Measurements from ENCODE around the gene PTPN12.
"Not testable (repeated sequence)": the region's sequence is repeated elsewhere in the genome, so short reads cannot be mapped to it uniquely, and the experiment has no call there.

PTPN12 gene

DNA sequence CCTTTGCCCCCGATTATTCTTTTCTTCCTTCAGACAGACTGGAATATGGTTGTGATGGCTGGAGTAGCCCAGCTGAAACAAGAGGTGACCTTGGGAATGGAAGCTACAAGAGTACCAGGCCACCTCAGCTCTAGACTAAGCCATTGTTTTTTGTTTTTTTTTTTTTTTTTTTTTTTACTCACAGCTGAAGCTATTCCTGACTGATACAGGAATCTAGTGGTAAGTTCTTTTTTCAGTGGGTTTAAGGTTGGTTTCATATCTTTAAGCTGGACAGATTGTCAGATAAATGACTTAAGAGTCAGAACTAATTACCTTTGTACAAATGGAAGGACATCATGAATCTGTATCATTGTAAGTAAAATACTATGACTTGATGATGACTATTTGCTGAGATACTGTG is 30.2 kb upstream of the PTPN12 start:
- Histone ChIP-seq H4K20me1 (ENCODE audit: insufficient read depth, low read length, poor library complexity, severe bottlenecking) (no peaks in the 10 kb centered on the region), H2AFZ (ENCODE audit: low read length) (no peak overlapping the region), H3K79me2 (ENCODE audit: insufficient read depth, low read length) (no peaks in the 10 kb centered on the region), H3K4me3 (ENCODE audit: low read length, poor library complexity, severe bottlenecking) (no peak overlapping the region), H3K4me2 (ENCODE audit: low read depth, low read length, poor library complexity, severe bottlenecking) (no peak overlapping the region), H3K36me3 (ENCODE audit: insufficient read depth, low read length) (no peaks in the 10 kb centered on the region), H3K9ac (ENCODE audit: low read depth, low read length, poor library complexity, severe bottlenecking) (no peak overlapping the region), H3K9me3 (ENCODE audit: insufficient read depth, low read depth, low read length) (no peaks in the 10 kb centered on the region), H3F3A (ENCODE audit: low read depth) (no peaks in the 10 kb centered on the region), H3K27me3 (ENCODE audit: insufficient read depth, low read length, poor library complexity, severe bottlenecking) (no peaks in the 10 kb centered on the region), H3K4me1 (ENCODE audit: insufficient read depth, low read length, poor library complexity, severe bottlenecking) (no peaks in the 10 kb centered on the region), H3K9me2 (replicated peaks; ENCODE audit: low read depth, low read length) (no peaks in the 10 kb centered on the region)
- TF ChIP-seq EZH2phosphoT487 (IDR thresholded peaks at IDR 0.05; ENCODE audit: borderline replicate concordance) = no peak
- TF ChIP-seq CTCF (conservative IDR thresholded peaks at IDR 0.05; ENCODE audit: low read length) = no peak

DNA sequence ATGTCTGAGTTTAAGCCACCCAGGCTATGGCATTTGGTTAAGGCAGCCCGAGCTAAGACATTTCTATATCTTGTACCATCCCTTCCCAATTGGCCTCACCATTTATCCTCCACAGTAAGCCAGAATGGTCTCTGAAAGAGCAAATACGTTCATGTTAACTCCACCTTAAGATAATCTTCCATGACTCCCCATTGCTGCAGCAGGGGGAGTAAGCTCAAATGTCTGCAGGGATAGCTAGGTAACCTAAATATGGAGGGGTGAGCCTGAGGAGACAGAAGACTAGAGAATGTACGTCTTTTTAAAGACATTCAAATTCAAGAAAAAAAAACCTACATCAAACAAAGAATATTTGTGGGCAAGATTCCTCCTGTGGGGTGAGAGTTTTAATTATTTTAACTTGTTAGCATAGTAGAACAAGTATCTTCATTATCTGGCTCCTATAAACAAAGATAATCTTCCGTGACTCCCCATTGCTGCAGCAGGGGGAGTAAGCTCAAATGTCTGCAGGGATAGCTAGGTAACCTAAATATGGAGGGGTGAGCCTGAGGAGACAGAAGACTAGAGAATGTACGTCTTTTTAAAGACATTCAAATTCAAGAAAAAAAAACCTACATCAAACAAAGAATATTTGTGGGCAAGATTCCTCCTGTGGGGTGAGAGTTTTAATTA is 24.0 kb upstream of the PTPN12 start:
- not testable (repeated sequence) for H4K20me1 ChIP-seq (ENCODE audit: insufficient read depth, low read length, poor library complexity, severe bottlenecking); H3K4me3 ChIP-seq (ENCODE audit: low read length, poor library complexity, severe bottlenecking); H2AFZ ChIP-seq (ENCODE audit: low read length); H3K36me3 ChIP-seq (ENCODE audit: insufficient read depth, low read length); H3K4me2 ChIP-seq (ENCODE audit: low read depth, low read length, poor library complexity, severe bottlenecking); H3F3A ChIP-seq (ENCODE audit: low read depth); H3K9me3 ChIP-seq (ENCODE audit: insufficient read depth, low read depth, low read length); H3K9me2 ChIP-seq (replicated peaks; ENCODE audit: low read depth, low read length); H3K27me3 ChIP-seq (ENCODE audit: insufficient read depth, low read length, poor library complexity, severe bottlenecking); H3K79me2 ChIP-seq (ENCODE audit: insufficient read depth, low read length); H3K4me1 ChIP-seq (ENCODE audit: insufficient read depth, low read length, poor library complexity, severe bottlenecking); H3K9ac ChIP-seq (ENCODE audit: low read depth, low read length, poor library complexity, severe bottlenecking)

- Histone ChIP-seq H4K20me1 (ENCODE audit: insufficient read depth, low read length, poor library complexity, severe bottlenecking) (no peaks in the 10 kb centered on the region), H3K9ac (ENCODE audit: low read depth, low read length, poor library complexity, severe bottlenecking) (no peak overlapping the region), H3K27me3 (ENCODE audit: insufficient read depth, low read length, poor library complexity, severe bottlenecking) (no peaks in the 10 kb centered on the region), H3K4me3 (ENCODE audit: low read length, poor library complexity, severe bottlenecking) (no peak overlapping the region), H3K9me2 (replicated peaks; ENCODE audit: low read depth, low read length) (no peaks in the 10 kb centered on the region), H3K36me3 (ENCODE audit: insufficient read depth, low read length) (no peaks in the 10 kb centered on the region), H3K4me1 (ENCODE audit: insufficient read depth, low read length, poor library complexity, severe bottlenecking) (no peaks in the 10 kb centered on the region), H3K79me2 (ENCODE audit: insufficient read depth, low read length) (no peaks in the 10 kb centered on the region), H3K4me2 (ENCODE audit: low read depth, low read length, poor library complexity, severe bottlenecking) (no peak overlapping the region), H2AFZ (ENCODE audit: low read length) (no peak overlapping the region), H3F3A (ENCODE audit: low read depth) (no peaks in the 10 kb centered on the region), H3K9me3 (ENCODE audit: insufficient read depth, low read depth, low read length) (no peaks in the 10 kb centered on the region)
- TF ChIP-seq EZH2phosphoT487 (IDR thresholded peaks at IDR 0.05; ENCODE audit: borderline replicate concordance) (no peak), CTCF (conservative IDR thresholded peaks at IDR 0.05; ENCODE audit: low read length) (no peak)
Measured at GRCh38 chr7:77516085-77516484, 21.0 kb upstream of the PTPN12 start.

- no peaks in the 10 kb centered on the region for H3K4me1 ChIP-seq (ENCODE audit: insufficient read depth, low read length, poor library complexity, severe bottlenecking)
- no peaks in the 10 kb centered on the region for H3F3A ChIP-seq (ENCODE audit: low read depth)
- H3K27me3 ChIP-seq (ENCODE audit: insufficient read depth, low read length, poor library complexity, severe bottlenecking) = no peaks in the 10 kb centered on the region
- H3K9me2 ChIP-seq (replicated peaks; ENCODE audit: low read depth, low read length) = no peaks in the 10 kb centered on the region
- H3K9me3 ChIP-seq (ENCODE audit: insufficient read depth, low read depth, low read length) = no peaks in the 10 kb centered on the region
- TF ChIP-seq EZH2phosphoT487 (IDR thresholded peaks at IDR 0.05; ENCODE audit: borderline replicate concordance) = no peak
- TF ChIP-seq CTCF (conservative IDR thresholded peaks at IDR 0.05; ENCODE audit: low read length) = no peak
- no peak overlapping the region for H3K4me2 ChIP-seq (ENCODE audit: low read depth, low read length, poor library complexity, severe bottlenecking)
- H4K20me1 ChIP-seq (ENCODE audit: insufficient read depth, low read length, poor library complexity, severe bottlenecking) = no peaks in the 10 kb centered on the region
- H3K79me2 ChIP-seq (ENCODE audit: insufficient read depth, low read length) = no peaks in the 10 kb centered on the region
- H2AFZ ChIP-seq (ENCODE audit: low read length) = no peak overlapping the region
- no peak overlapping the region for H3K9ac ChIP-seq (ENCODE audit: low read depth, low read length, poor library complexity, severe bottlenecking)
- no peak overlapping the region for H3K4me3 ChIP-seq (ENCODE audit: low read length, poor library complexity, severe bottlenecking)
- no peaks in the 10 kb centered on the region for H3K36me3 ChIP-seq (ENCODE audit: insufficient read depth, low read length)
Measured at GRCh38 chr7:77520261-77520660, 16.8 kb upstream of the PTPN12 start.

GRCh38 chr7:77521537-77521936 is 15.6 kb upstream of the PTPN12 start:
- H3K79me2 ChIP-seq (ENCODE audit: insufficient read depth, low read length); H2AFZ ChIP-seq (ENCODE audit: low read length); H3K36me3 ChIP-seq (ENCODE audit: insufficient read depth, low read length); H3F3A ChIP-seq (ENCODE audit: low read depth); H3K27me3 ChIP-seq (ENCODE audit: insufficient read depth, low read length, poor library complexity, severe bottlenecking); H3K4me1 ChIP-seq (ENCODE audit: insufficient read depth, low read length, poor library complexity, severe bottlenecking); H3K9me3 ChIP-seq (ENCODE audit: insufficient read depth, low read depth, low read length); H3K4me2 ChIP-seq (ENCODE audit: low read depth, low read length, poor library complexity, severe bottlenecking); H3K9ac ChIP-seq (ENCODE audit: low read depth, low read length, poor library complexity, severe bottlenecking); H3K4me3 ChIP-seq (ENCODE audit: low read length, poor library complexity, severe bottlenecking); H4K20me1 ChIP-seq (ENCODE audit: insufficient read depth, low read length, poor library complexity, severe bottlenecking); H3K9me2 ChIP-seq (replicated peaks; ENCODE audit: low read depth, low read length): not testable (repeated sequence)
